Neural cell (in vitro differentiated cells): ENCODE results near the gene NIPBL. TPM values are rescaled to one million over a fixed set of nuclear protein-coding genes. Genes with fewer than 3 reads are reported as not detected.

ENCODE experiments used
- H2AFZ ChIP-seq: fragments of 200-600, 300-800 bp; sonication (generic), shearing (Covaris generic); 2 replicates; pipeline ENCODE4 v1.6.0; 2014; ENCODE audit warnings: low read depth, mild to moderate bottlenecking, antibody characterized with exemption, low read length, moderate library complexity
- H3F3A ChIP-seq: fragments of 200-600 bp; shearing (Covaris generic); 2 replicates; pipeline ENCODE4 v1.6.1; 2016; ENCODE audit warnings: mild to moderate bottlenecking, moderate library complexity, mixed read lengths, antibody characterized with exemption, low read length; ENCODE audit not compliant: insufficient read depth, poor library complexity, severe bottlenecking
- H3K27ac ChIP-seq: fragments of 200-600, 300-800 bp; sonication (generic), shearing (Covaris generic); 2 replicates; pipeline ENCODE4 v1.5.1; 2014; ENCODE audit warnings: mild to moderate bottlenecking, low read length, moderate library complexity
- H3K27me3 ChIP-seq: fragments of 300-800, 200-600 bp; sonication (generic), shearing (Covaris generic); 2 replicates; pipeline ENCODE4 v1.6.0; 2014; ENCODE audit warnings: mild to moderate bottlenecking, low read depth, low read length, moderate library complexity; ENCODE audit not compliant: insufficient read depth
- H3K36me3 ChIP-seq: fragments of 300-800, 200-600 bp; sonication (generic), shearing (Covaris generic); 2 replicates; pipeline ENCODE4 v1.5.1; 2014; ENCODE audit warnings: mild to moderate bottlenecking, antibody characterized with exemption, low read length, moderate library complexity; ENCODE audit not compliant: insufficient read depth
- H3K4me2 ChIP-seq: fragments of 300-800, 200-600 bp; sonication (generic), shearing (Covaris generic); 2 replicates; pipeline ENCODE4 v1.6.0; 2014; ENCODE audit warnings: mild to moderate bottlenecking, low read length
- H3K4me3 ChIP-seq: fragments of 300-800, 200-600 bp; sonication (generic), shearing (Covaris generic); 2 replicates; pipeline ENCODE4 v1.5.1; 2014; ENCODE audit warnings: mild to moderate bottlenecking, low read length, moderate library complexity
- H3K79me2 ChIP-seq: fragments of 200-600 bp; shearing (Covaris generic); replicated peaks from 2 replicates; pipeline ENCODE4 v1.6.0; 2014; ENCODE audit warnings: mild to moderate bottlenecking, low read length, moderate library complexity; ENCODE audit not compliant: insufficient read depth
- H3K9ac ChIP-seq: fragments of 300-800, 200-600 bp; sonication (generic), shearing (Covaris generic); 2 replicates; pipeline ENCODE4 v1.6.1; 2016; ENCODE audit warnings: mild to moderate bottlenecking, low read length, mixed read lengths
- H3K9me2 ChIP-seq: fragments of 200-600 bp; shearing (Covaris generic); 2 replicates; pipeline ENCODE4 v1.6.1; 2016; ENCODE audit warnings: mild to moderate bottlenecking, low read length, mixed read lengths; ENCODE audit not compliant: insufficient read depth
- H3K9me3 ChIP-seq: fragments of 200-600, 300-800 bp; sonication (generic), shearing (Covaris generic); 2 replicates; pipeline ENCODE4 v1.6.1; 2016; ENCODE audit warnings: mild to moderate bottlenecking, mixed run types, low read length, moderate library complexity, mixed read lengths
- H4K20me1 ChIP-seq: fragments of 200-600 bp; shearing (Covaris generic); 2 replicates; pipeline ENCODE4 v1.6.1; 2016; ENCODE audit warnings: mild to moderate bottlenecking, mixed run types; ENCODE audit not compliant: insufficient read depth
- CTCF ChIP-seq: fragments of 450-650 bp; IDR thresholded peaks from 2 replicates; pipeline ENCODE4 v1.5.1; 2014; ENCODE audit warnings: antibody characterized with exemption, mild to moderate bottlenecking, moderate library complexity; ENCODE audit not compliant: poor library complexity, severe bottlenecking
- EP300 ChIP-seq: fragments of 450-650 bp; conservative IDR thresholded peaks from 2 replicates; pipeline ENCODE4 v1.6.1; 2014; ENCODE audit warnings: antibody characterized with exemption, mild to moderate bottlenecking, moderate library complexity; ENCODE audit not compliant: poor library complexity, severe bottlenecking
- EZH2 ChIP-seq: fragments of 200-600, 300-800 bp; shearing (Covaris generic), sonication (generic); IDR thresholded peaks from 2 replicates; pipeline ENCODE4 v1.6.1; 2014; ENCODE audit warnings: antibody characterized with exemption, low read length, borderline replicate concordance, mild to moderate bottlenecking; ENCODE audit not compliant: insufficient read depth, poor library complexity, severe bottlenecking
- POLR2AphosphoS5 ChIP-seq: IDR thresholded peaks from 2 replicates; pipeline ENCODE4 v1.6.1; 2012
- REST ChIP-seq: IDR thresholded peaks from 2 replicates; pipeline ENCODE4 v1.6.1; 2012; ENCODE audit warnings: borderline replicate concordance
- TAF1 ChIP-seq: IDR thresholded peaks from 2 replicates; pipeline ENCODE4 v1.6.1; 2012; ENCODE audit warnings: low read depth
- polyA plus RNA-seq: library from polyadenylated mRNA; depleted of rRNA; stranded (reverse); fragments of >200 nt; gene quantifications from 2 replicates; pipeline ENCODE4 v1.2.3, GENCODE V29; 2014

NIPBL gene
- polyA plus RNA-seq, 1 donor from 2014 or later = 27.5 TPM

- Histone ChIP-seq H3K4me3 (no peak overlapping the region), H3K9ac (no peak overlapping the region), H3K27ac (no peak overlapping the region), H3K79me2 (no peaks in the 10 kb centered on the region), H3K4me2 (no peak overlapping the region), H3K9me3 (no peaks in the 10 kb centered on the region), H3F3A (no peaks in the 10 kb centered on the region), H4K20me1 (no peaks in the 10 kb centered on the region), H2AFZ (no peak overlapping the region), H3K27me3 (no peaks in the 10 kb centered on the region), H3K9me2 (no peaks in the 10 kb centered on the region), H3K36me3 (peaks cover 6% of the 10 kb centered on the region)
- TF ChIP-seq REST (no peak), CTCF (no peak)
These were observed 93.3 kb downstream of the NIPBL start for GRCh38 chr5:36969700-36970395.

GRCh38 chr5:36978196-36978595, 101.6 kb downstream of the NIPBL start:
- H3K36me3 ChIP-seq = peaks cover 12% of the 10 kb centered on the region
- no peak overlapping the region for H2AFZ ChIP-seq
- TF ChIP-seq REST (no peak), EP300 (no peak)
- no peak overlapping the region for H3K4me2 ChIP-seq
- H3K4me3 ChIP-seq = no peak overlapping the region
- no peak overlapping the region for H3K9ac ChIP-seq
- H3K27me3 ChIP-seq = no peaks in the 10 kb centered on the region
- no peaks in the 10 kb centered on the region for H3K9me3 ChIP-seq
- H3K9me2 ChIP-seq = no peaks in the 10 kb centered on the region
- no peak overlapping the region for H3K27ac ChIP-seq
- no peaks in the 10 kb centered on the region for H4K20me1 ChIP-seq
- peaks cover 54% of the 10 kb centered on the region for H3K79me2 ChIP-seq
- H3F3A ChIP-seq = no peaks in the 10 kb centered on the region

- H4K20me1 ChIP-seq = no peaks in the 10 kb centered on the region
- no peak overlapping the region for H3K4me2 ChIP-seq
- no peak overlapping the region for H3K9ac ChIP-seq
- H3K27me3 ChIP-seq = no peaks in the 10 kb centered on the region
- H3K9me3 ChIP-seq = no peaks in the 10 kb centered on the region
- no peak overlapping the region for H3K27ac ChIP-seq
- H3K4me3 ChIP-seq = no peak overlapping the region
- peaks cover 56% of the 10 kb centered on the region for H3K79me2 ChIP-seq
- no peaks in the 10 kb centered on the region for H3F3A ChIP-seq
- H2AFZ ChIP-seq = no peak overlapping the region
- peaks cover 7% of the 10 kb centered on the region for H3K36me3 ChIP-seq
- no peaks in the 10 kb centered on the region for H3K9me2 ChIP-seq
- no peak for TF ChIP-seq POLR2AphosphoS5
- TF ChIP-seq EP300 = no peak
- TF ChIP-seq REST = no peak
- TF ChIP-seq CTCF = no peak
- TF ChIP-seq EZH2 = no peak
- no peak for TF ChIP-seq TAF1
These were observed 105.6 kb downstream of the NIPBL start for GRCh38 chr5:36982146-36982545.
